ENCODE measurements around the gene WTIP. TPM values are rescaled to one million over a fixed set of nuclear protein-coding genes. Genes with fewer than 3 reads are reported as not detected.
A peak's percentile ranks its signal among the peaks of the same experiment; 100 is the strongest.

The WTIP gene
- total and polyA plus RNA-seq, 2 of the 13 experiments (the other 11 are each of a cell fraction or from before 2014, with no cell fraction given): 15.0 to 18.1 TPM

GRCh38 chr19:34501339-34502320 lies 20.1 kb downstream of the WTIP start (continued):
- TF ChIP-seq ZNF746 (CRISPR knock-in tag; IDR thresholded peaks at IDR 0.05) (no peak), RORA (CRISPR knock-in tag; IDR thresholded peaks at IDR 0.05) (no peak), FLYWCH1 (CRISPR knock-in tag; IDR thresholded peaks at IDR 0.05) (no peak), KLF6 (CRISPR knock-in tag; IDR thresholded peaks at IDR 0.05) (no peak), ZNF564 (CRISPR knock-in tag; IDR thresholded peaks at IDR 0.05) (no peak), ZSCAN25 (CRISPR knock-in tag; IDR thresholded peaks at IDR 0.05) (peak; percentile 30; the same call in 1 of the 2 replicates), NR3C1 (CRISPR knock-in tag; IDR thresholded peaks at IDR 0.05) (no peak), ATF1 (CRISPR knock-in tag; IDR thresholded peaks at IDR 0.05) (no peak), GPN1 (CRISPR knock-in tag; IDR thresholded peaks at IDR 0.05; ENCODE audit: borderline replicate concordance) (no peak), FOSL1 (CRISPR knock-in tag; IDR thresholded peaks at IDR 0.05; ENCODE audit: borderline replicate concordance) (no peak), FOXO1 (CRISPR knock-in tag; IDR thresholded peaks at IDR 0.05) (peak; percentile 43), XRCC5 (optimal IDR thresholded peaks at IDR 0.05; ENCODE audit: low read length) (peak; percentile 96), AHR (CRISPR knock-in tag; IDR thresholded peaks at IDR 0.05) (peak; percentile 83; the same call in 1 of the 2 replicates), ZFYVE20 (CRISPR knock-in tag; IDR thresholded peaks at IDR 0.05; ENCODE audit: borderline replicate concordance, low read depth) (no peak), XBP1 (CRISPR knock-in tag; IDR thresholded peaks at IDR 0.05) (no peak), ZNF432 (CRISPR knock-in tag; IDR thresholded peaks at IDR 0.05; ENCODE audit: borderline replicate concordance) (no peak), ZNF878 (CRISPR knock-in tag; IDR thresholded peaks at IDR 0.05) (no peak), ZFX (CRISPR knock-in tag; IDR thresholded peaks at IDR 0.05; ENCODE audit: low read depth) (peak; percentile 36; the same call in 1 of the 2 replicates), DDIT3 (CRISPR knock-in tag; IDR thresholded peaks at IDR 0.05) (no peak), SP5 (CRISPR knock-in tag; IDR thresholded peaks at IDR 0.05; ENCODE audit: borderline replicate concordance, low read depth) (no peak), ZNF446 (CRISPR knock-in tag; IDR thresholded peaks at IDR 0.05) (no peak), ZNF143 (CRISPR knock-in tag; IDR thresholded peaks at IDR 0.05) (no peak), ZNF558 (CRISPR knock-in tag; IDR thresholded peaks at IDR 0.05; ENCODE audit: borderline replicate concordance) (no peak), IRF1 (CRISPR knock-in tag; IDR thresholded peaks at IDR 0.05; ENCODE audit: low read depth) (no peak), SIX1 (CRISPR knock-in tag; IDR thresholded peaks at IDR 0.05; ENCODE audit: borderline replicate concordance) (no peak), SPEN (CRISPR knock-in tag; IDR thresholded peaks at IDR 0.05; ENCODE audit: low read depth) (peak; percentile 45; the same call in 1 of the 2 replicates), HBP1 (CRISPR knock-in tag; IDR thresholded peaks at IDR 0.05; ENCODE audit: low read depth) (no peak), JUND (CRISPR knock-in tag; IDR thresholded peaks at IDR 0.05) (no peak), ARHGAP35 (CRISPR knock-in tag; IDR thresholded peaks at IDR 0.05; ENCODE audit: borderline replicate concordance) (no peak), SOX6 (IDR thresholded peaks at IDR 0.05) (no peak), SOX6 (CRISPR knock-in tag; IDR thresholded peaks at IDR 0.05) (peak; percentile 45; the same call in 1 of the 2 replicates)
